HG03521 (cell line): ENCODE measurements around the gene HOOK1.
"Not testable (repeated sequence)": the region's sequence is repeated elsewhere in the genome, so short reads cannot be mapped to it uniquely, and the experiment has no call there.

Source experiments
- ATAC-seq: cut with Tn5 transposase; IDR thresholded peaks from one replicate; pipeline ENCODE4 v1.9.1; 2021; ENCODE audit warnings: mild to moderate bottlenecking, moderate library complexity; ENCODE audit not compliant: unreplicated experiment

The HOOK1 gene

GRCh38 chr1:59880735-59881134, 66.0 kb downstream of the HOOK1 start:
- ATAC-seq = no peak

GRCh38 chr1:59885160-59885832, 70.5 kb downstream of the HOOK1 start:
- ATAC-seq = no peak

GRCh38 chr1:59892841-59893811, 78.4 kb downstream of the HOOK1 start:
- no peak for ATAC-seq

GRCh38 chr1:59897165-59897564, 82.4 kb downstream of the HOOK1 start:
- no peak for ATAC-seq

- no peak for ATAC-seq
These were observed 84.2 kb downstream of the HOOK1 start for GRCh38 chr1:59898927-59899326.

GRCh38 chr1:59900640-59901039, 85.9 kb downstream of the HOOK1 start:
- no peak for ATAC-seq

- no peak for ATAC-seq
These were observed 87.1 kb downstream of the HOOK1 start for GRCh38 chr1:59901770-59902388.

GRCh38 chr1:59903141-59903754, 88.5 kb downstream of the HOOK1 start:
- no peak for ATAC-seq

GRCh38 chr1:59906931-59907330, 92.2 kb downstream of the HOOK1 start:
- ATAC-seq = no peak

GRCh38 chr1:59908084-59908483, 93.3 kb downstream of the HOOK1 start:
- ATAC-seq = no peak

GRCh38 chr1:59908682-59909081, 93.9 kb downstream of the HOOK1 start:
- ATAC-seq = no peak

GRCh38 chr1:59914791-59915286, 100.1 kb downstream of the HOOK1 start:
- ATAC-seq = not testable (repeated sequence)

- ATAC-seq = no peak
These were observed 100.8 kb downstream of the HOOK1 start for GRCh38 chr1:59915516-59915915.

GRCh38 chr1:59917026-59917784, 102.5 kb downstream of the HOOK1 start:
- no peak for ATAC-seq

- ATAC-seq = no peak
These were observed 103.0 kb downstream of the HOOK1 start for GRCh38 chr1:59917785-59918180.

GRCh38 chr1:59919746-59920145, 105.0 kb downstream of the HOOK1 start:
- no peak for ATAC-seq

GRCh38 chr1:59921258-59921899, 106.6 kb downstream of the HOOK1 start:
- ATAC-seq = not testable (repeated sequence)

GRCh38 chr1:59924653-59925052, 109.9 kb downstream of the HOOK1 start:
- no peak for ATAC-seq
